HTR-8/SVneo (cell line): ENCODE measurements around the gene FKBP4.
A peak's percentile ranks its signal among the peaks of the same experiment; 100 is the strongest.

Source experiments
- DNase-seq: peaks from one replicate; pipeline ENCODE4 v3.0.0; 2011; ENCODE audit warnings: low spot score, mixed read lengths; ENCODE audit not compliant: insufficient read length
- FAIRE-seq: peaks from 2 replicates; lab custom pipeline; 2011; peaks lifted over from hg19 to GRCh38; lab: Jason Lieb, UNC

FKBP4 gene

GRCh38 chr12:2806700-2807099 is 11.9 kb downstream of the FKBP4 start:
- FAIRE-seq: no peak
- no peak for DNase-seq

GRCh38 chr12:2811801-2812200 is 17.0 kb downstream of the FKBP4 start:
- FAIRE-seq: no peak
- DNase-seq: no peak

- peak; percentile 99 for DNase-seq
- FAIRE-seq: peak; percentile 94
Measured at GRCh38 chr12:2812290-2813213, 17.8 kb downstream of the FKBP4 start, which contains the start of gene ITFG2. TSS of gene ITFG2 (plus strand) at chr12:2812668. CDS start at chr12:2812761, 93 bp downstream.

GRCh38 chr12:2813214-2814185 is 18.7 kb downstream of the FKBP4 start:
- FAIRE-seq: no peak

GRCh38 chr12:2819810-2820209 is 25.0 kb downstream of the FKBP4 start:
- DNase-seq (no peak), FAIRE-seq (no peak)

More at GRCh38 chr12:2813214-2814185, 18.7 kb downstream of the FKBP4 start:
- peak; percentile 75 for DNase-seq

GRCh38 chr12:2820432-2820831 is 25.7 kb downstream of the FKBP4 start:
- FAIRE-seq: no peak
- DNase-seq: no peak

- DNase-seq (no peak), FAIRE-seq (no peak)
Measured at GRCh38 chr12:2823483-2823882, 28.7 kb downstream of the FKBP4 start.

- DNase-seq: no peak
- no peak for FAIRE-seq
Measured at GRCh38 chr12:2824541-2824940, 29.8 kb downstream of the FKBP4 start.

- DNase-seq (no peak), FAIRE-seq (peak; percentile 9)
Measured at GRCh38 chr12:2825132-2825531, 30.4 kb downstream of the FKBP4 start.

GRCh38 chr12:2826036-2826435 is 31.3 kb downstream of the FKBP4 start:
- FAIRE-seq (no peak), DNase-seq (no peak)

- FAIRE-seq (no peak), DNase-seq (no peak)
Measured at GRCh38 chr12:2826721-2827515, 32.1 kb downstream of the FKBP4 start.

GRCh38 chr12:2829275-2829674 is 34.5 kb downstream of the FKBP4 start:
- FAIRE-seq: no peak
- no peak for DNase-seq

GRCh38 chr12:2832550-2833127 is 37.9 kb downstream of the FKBP4 start:
- DNase-seq (no peak), FAIRE-seq (no peak)

GRCh38 chr12:2833327-2833726 is 38.6 kb downstream of the FKBP4 start:
- no peak for DNase-seq
- no peak for FAIRE-seq

GRCh38 chr12:2833810-2834209 is 39.0 kb downstream of the FKBP4 start:
- no peak for FAIRE-seq
- no peak for DNase-seq

GRCh38 chr12:2834581-2835491 is 40.1 kb downstream of the FKBP4 start, which contains the start of gene NRIP2:
TSS of gene NRIP2 (minus strand) at chr12:2835035. CDS start at chr12:2834983, 52 bp downstream.
- DNase-seq: no peak
- no peak for FAIRE-seq

- no peak for DNase-seq
- FAIRE-seq: no peak
Measured at GRCh38 chr12:2835691-2836403, 41.1 kb downstream of the FKBP4 start.

- no peak for FAIRE-seq
- DNase-seq: no peak
Measured at GRCh38 chr12:2836574-2836973, 41.8 kb downstream of the FKBP4 start.
